ENCODE data around the gene CDK6. TPM values are rescaled to one million over a fixed set of nuclear protein-coding genes. Genes with fewer than 3 reads are reported as not detected.
A peak's percentile ranks its signal among the peaks of the same experiment; 100 is the strongest.

Gene CDK6
- polyA plus RNA-seq, 1 experiment = 29.2 TPM

DNA sequence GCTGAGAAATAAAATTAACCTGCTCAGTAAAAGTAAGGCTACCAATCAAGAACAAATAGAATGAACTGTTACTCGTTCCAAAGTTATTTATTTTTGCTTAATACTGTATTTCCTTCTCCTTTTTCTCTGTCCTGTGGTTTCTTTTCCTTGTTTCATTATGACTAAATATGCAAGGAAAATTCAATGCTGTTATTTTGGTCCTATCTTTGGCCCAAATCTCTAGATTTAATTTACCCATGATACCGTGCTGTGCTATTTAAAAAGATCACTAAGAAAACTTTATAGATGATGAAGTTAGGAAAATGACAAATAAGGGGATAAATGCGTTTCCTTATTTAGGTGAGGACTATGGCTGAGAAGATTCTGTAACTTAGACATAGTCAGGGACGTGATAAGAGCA lies 200.8 kb downstream of the CDK6 start:
- POLR2A ChIA-PET = no interaction called here
- Histone ChIP-seq H3K27me3 (ENCODE audit: control insufficient read depth, insufficient read depth, low read length) (no peaks in the 10 kb centered on the region), H3K4me3 (ENCODE audit: low read depth, low read length) (no peak overlapping the region), H3K36me3 (ENCODE audit: control insufficient read depth, insufficient read depth, low read length) (peaks cover 2% of the 10 kb centered on the region; the same call in 1 of the 2 replicates)
- DNase-seq (ENCODE audit: low read depth) = no peak
- TF ChIP-seq, protein P1, sequence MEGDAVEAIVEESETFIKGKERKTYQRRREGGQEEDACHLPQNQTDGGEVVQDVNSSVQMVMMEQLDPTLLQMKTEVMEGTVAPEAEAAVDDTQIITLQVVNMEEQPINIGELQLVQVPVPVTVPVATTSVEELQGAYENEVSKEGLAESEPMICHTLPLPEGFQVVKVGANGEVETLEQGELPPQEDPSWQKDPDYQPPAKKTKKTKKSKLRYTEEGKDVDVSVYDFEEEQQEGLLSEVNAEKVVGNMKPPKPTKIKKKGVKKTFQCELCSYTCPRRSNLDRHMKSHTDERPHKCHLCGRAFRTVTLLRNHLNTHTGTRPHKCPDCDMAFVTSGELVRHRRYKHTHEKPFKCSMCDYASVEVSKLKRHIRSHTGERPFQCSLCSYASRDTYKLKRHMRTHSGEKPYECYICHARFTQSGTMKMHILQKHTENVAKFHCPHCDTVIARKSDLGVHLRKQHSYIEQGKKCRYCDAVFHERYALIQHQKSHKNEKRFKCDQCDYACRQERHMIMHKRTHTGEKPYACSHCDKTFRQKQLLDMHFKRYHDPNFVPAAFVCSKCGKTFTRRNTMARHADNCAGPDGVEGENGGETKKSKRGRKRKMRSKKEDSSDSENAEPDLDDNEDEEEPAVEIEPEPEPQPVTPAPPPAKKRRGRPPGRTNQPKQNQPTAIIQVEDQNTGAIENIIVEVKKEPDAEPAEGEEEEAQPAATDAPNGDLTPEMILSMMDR (IDR thresholded peaks at IDR 0.05; ENCODE audit: insufficient read depth, low read depth, low read length) = no peak
- CTCF ChIA-PET = interaction anchor here (0.8 to 1.7 kb wide), 3 partner anchors 14 to 269 kb away, joined by 3 to 4 read pairs (median 3); no protein-coding TSS in a partner anchor

- CTCF ChIA-PET = interaction anchor here (0.6 to 1.7 kb wide), 4 partner anchors 13 to 418 kb away, joined by 3 to 4 read pairs (median 4); no protein-coding TSS in a partner anchor
- Histone ChIP-seq H3K36me3 (ENCODE audit: control insufficient read depth, insufficient read depth, low read length) (peaks cover 2% of the 10 kb centered on the region; the same call in 1 of the 2 replicates), H3K4me3 (ENCODE audit: low read depth, low read length) (no peak overlapping the region), H3K27me3 (ENCODE audit: control insufficient read depth, insufficient read depth, low read length) (no peaks in the 10 kb centered on the region)
- peak; percentile 36 for DNase-seq (ENCODE audit: low read depth)
- POLR2A ChIA-PET = interaction anchor here (0.6 kb wide), 1 partner anchor 68 kb away, joined by 4 read pairs; no protein-coding TSS in a partner anchor
- TF ChIP-seq, protein P1 (IDR thresholded peaks at IDR 0.05; ENCODE audit: insufficient read depth, low read depth, low read length) = no peak
These were observed 201.4 kb downstream of the CDK6 start for GRCh38 chr7:92634924-92635519.

DNA sequence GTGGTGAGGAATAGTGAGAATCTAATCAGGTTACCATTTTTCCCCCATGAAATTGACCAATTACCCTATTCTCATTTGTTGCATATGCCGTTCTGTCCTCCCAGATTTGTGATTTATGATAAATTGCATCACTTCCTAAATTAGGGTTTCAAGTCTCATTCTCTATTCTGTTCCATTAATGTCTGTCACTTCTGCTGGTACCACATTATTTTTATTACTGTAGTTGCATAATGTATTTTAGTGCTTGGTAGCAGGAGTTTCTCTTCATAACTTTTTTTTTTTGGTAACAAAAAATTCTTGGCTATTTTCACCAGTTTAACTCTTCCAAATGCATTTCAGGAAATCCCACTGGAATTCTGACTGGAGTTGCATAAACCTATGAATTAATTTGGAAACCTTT lies 202.2 kb downstream of the CDK6 start:
- ChIA-PET CTCF (interaction anchor here (1.7 kb wide), 1 partner anchor 17 kb away, joined by 4 read pairs; no protein-coding TSS in a partner anchor), POLR2A (no interaction called here)
- TF ChIP-seq, protein P1 (IDR thresholded peaks at IDR 0.05; ENCODE audit: insufficient read depth, low read depth, low read length) = no peak
- Histone ChIP-seq H3K36me3 (ENCODE audit: control insufficient read depth, insufficient read depth, low read length) (peaks cover 2% of the 10 kb centered on the region; the same call in 1 of the 2 replicates), H3K4me3 (ENCODE audit: low read depth, low read length) (no peak overlapping the region), H3K27me3 (ENCODE audit: control insufficient read depth, insufficient read depth, low read length) (no peaks in the 10 kb centered on the region)
- DNase-seq (ENCODE audit: low read depth) = no peak

- Histone ChIP-seq H3K27me3 (ENCODE audit: control insufficient read depth, insufficient read depth, low read length) (no peaks in the 10 kb centered on the region), H3K36me3 (ENCODE audit: control insufficient read depth, insufficient read depth, low read length) (peaks cover 1% of the 10 kb centered on the region; the same call in 1 of the 2 replicates), H3K4me3 (ENCODE audit: low read depth, low read length) (peak overlapping the region; percentile 3; the same call in 1 of the 2 replicates)
- TF ChIP-seq, protein P1 (IDR thresholded peaks at IDR 0.05; ENCODE audit: insufficient read depth, low read depth, low read length) = no peak
- ChIA-PET CTCF (interaction anchor here (0.6 to 1.9 kb wide), 4 partner anchors 12 to 200 kb away, joined by 3 to 8 read pairs (median 4); no protein-coding TSS in a partner anchor), POLR2A (interaction anchor here (0.6 kb wide), 4 partner anchors 11 to 203 kb away, joined by 3 to 6 read pairs (median 4); partner anchors contain the start of gene CDK6)
- peak; percentile 72 for DNase-seq (ENCODE audit: low read depth)
These were observed 203.0 kb downstream of the CDK6 start for GRCh38 chr7:92633211-92633906.

DNA sequence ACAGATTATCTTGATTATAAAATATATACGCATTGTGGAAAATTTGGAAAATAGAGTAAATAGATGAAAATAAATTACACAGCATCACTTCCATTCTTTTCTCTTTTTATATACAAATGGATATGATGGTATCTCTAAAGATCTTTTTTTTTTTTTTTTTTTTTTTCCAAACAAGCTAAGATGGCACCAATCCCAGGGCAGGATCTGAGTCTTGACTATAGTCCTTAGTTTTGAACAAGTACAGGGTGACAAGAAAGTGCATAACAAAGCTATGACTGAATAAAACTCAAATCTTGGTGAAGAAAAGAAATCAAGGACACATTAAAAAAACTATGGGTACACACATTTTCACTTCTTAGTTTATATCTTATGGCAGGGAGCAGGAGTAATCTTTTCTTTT lies 203.6 kb downstream of the CDK6 start:
- Histone ChIP-seq H3K4me3 (ENCODE audit: low read depth, low read length) (no peak overlapping the region), H3K27me3 (ENCODE audit: control insufficient read depth, insufficient read depth, low read length) (no peaks in the 10 kb centered on the region), H3K36me3 (ENCODE audit: control insufficient read depth, insufficient read depth, low read length) (no peaks in the 10 kb centered on the region)
- TF ChIP-seq, protein P1 (IDR thresholded peaks at IDR 0.05; ENCODE audit: insufficient read depth, low read depth, low read length) = no peak
- POLR2A ChIA-PET = interaction anchor here (0.6 kb wide), 4 partner anchors 12 to 204 kb away, joined by 3 to 6 read pairs (median 4); partner anchors contain the start of gene CDK6
- CTCF ChIA-PET = interaction anchor here (0.6 to 1.9 kb wide), 4 partner anchors 11 to 201 kb away, joined by 3 to 8 read pairs (median 4); no protein-coding TSS in a partner anchor
- DNase-seq (ENCODE audit: low read depth) = no peak

All from BJ (cell line).